HG02759 (cell line): Measurements from ENCODE around the gene FRZB.

Experiments used
- ATAC-seq: cut with Tn5 transposase; IDR thresholded peaks from one replicate; pipeline ENCODE4 v1.9.1; 2021; ENCODE audit warnings: mild to moderate bottlenecking, moderate library complexity; ENCODE audit not compliant: unreplicated experiment

FRZB gene

GRCh38 chr2:182804128-182804527 is 62.3 kb downstream of the FRZB start:
- no peak for ATAC-seq

- ATAC-seq: no peak
Observed at GRCh38 chr2:182798736-182799135, 67.7 kb downstream of the FRZB start.

- ATAC-seq: no peak
Observed at GRCh38 chr2:182792441-182792840, 74.0 kb downstream of the FRZB start.

- peak; percentile 69 for ATAC-seq
Observed at GRCh38 chr2:182784777-182785176, 81.7 kb downstream of the FRZB start.

- ATAC-seq: no peak
Observed at GRCh38 chr2:182784058-182784706, 82.3 kb downstream of the FRZB start.
